GM19240 (cell line): Measurements from ENCODE around the gene FIZ1.
"Not testable (repeated sequence)": the region's sequence is repeated elsewhere in the genome, so short reads cannot be mapped to it uniquely, and the experiment has no call there.

Experiments
- DNase-seq: peaks from one replicate; pipeline ENCODE4 v3.0.0; 2011; ENCODE audit warnings: low spot score; ENCODE audit not compliant: insufficient read length

The FIZ1 gene

DNA sequence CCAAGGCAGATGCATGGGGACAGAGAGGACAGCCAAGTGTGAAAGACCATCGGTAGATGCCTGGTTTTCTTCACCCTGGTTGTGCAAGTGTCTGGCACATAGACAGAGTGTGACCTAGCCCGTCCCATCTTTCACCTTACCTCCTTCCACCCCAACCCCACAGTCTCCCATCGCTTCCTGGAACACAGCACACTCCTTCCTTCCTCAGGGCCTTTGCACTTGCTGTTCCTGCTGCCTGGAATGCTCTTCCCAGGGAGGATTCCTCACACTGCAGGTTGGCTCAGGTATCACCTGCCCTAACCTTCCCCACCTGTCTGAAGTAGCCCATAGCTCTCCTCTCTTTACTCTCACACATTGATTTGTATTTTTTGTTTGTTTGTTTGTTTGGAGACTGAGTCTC, 3.0 kb downstream of the FIZ1 start:
- no peak for DNase-seq

DNA sequence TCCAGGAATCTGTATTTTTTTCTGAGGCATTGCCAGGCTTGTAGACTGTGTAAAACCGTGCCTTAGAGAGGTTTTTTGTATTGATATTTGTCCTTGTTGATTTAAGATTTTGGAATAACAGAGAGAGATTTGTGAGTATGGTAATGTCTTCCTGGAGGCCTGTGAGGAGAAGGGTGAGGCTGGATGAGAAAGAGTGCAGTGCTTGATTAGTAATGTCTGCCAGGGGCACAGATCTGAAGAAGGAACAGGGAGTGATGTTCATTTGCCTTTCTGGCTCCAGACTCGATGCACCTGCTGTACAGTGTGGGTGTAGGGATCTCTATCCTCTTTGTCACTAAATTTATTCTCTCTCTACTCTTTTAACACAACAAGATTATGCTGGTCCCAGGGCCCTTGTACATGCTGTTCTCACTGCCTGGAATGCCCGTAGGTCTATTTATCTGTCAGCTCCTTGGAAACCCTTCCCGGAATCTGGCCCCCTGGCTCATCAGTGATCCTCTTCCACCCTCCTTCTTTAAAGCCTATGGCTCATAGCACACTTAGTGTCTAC, 4.2 kb downstream of the FIZ1 start:
- no peak for DNase-seq

DNA sequence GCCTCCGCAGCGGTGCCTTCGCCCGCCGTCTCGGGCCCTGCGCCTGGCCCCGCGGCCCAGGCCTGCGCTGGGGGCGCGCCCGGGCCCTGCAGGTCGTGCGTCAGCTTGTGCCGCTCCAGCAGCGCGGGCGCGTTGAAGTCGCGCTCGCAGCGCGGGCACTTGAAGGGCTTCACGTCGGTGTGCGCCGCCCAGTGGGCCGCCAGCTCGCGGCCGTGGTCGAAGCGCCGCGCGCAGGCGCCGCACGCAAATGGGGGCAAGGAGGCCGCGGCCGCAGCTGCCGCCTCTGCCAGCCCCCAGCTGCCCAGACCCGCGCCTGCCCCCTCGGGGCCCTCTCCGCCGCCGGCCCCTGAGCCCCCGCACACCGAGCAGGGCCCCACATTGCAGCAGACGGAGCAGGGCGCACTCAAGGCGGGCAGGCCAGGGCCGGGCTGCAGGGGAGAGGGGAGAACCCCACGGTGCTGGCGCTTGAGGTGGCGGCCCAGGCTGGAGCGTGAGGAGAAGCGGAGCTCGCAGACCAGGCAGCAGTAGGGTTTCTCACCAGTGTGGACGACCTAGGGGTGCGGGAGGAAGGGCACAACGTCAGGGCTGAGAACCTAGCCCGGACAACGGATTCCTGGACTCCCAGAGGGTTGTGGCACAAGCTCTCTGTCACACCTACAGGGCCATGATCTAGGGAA, 6.1 kb downstream of the FIZ1 start:
- no peak for DNase-seq

DNA sequence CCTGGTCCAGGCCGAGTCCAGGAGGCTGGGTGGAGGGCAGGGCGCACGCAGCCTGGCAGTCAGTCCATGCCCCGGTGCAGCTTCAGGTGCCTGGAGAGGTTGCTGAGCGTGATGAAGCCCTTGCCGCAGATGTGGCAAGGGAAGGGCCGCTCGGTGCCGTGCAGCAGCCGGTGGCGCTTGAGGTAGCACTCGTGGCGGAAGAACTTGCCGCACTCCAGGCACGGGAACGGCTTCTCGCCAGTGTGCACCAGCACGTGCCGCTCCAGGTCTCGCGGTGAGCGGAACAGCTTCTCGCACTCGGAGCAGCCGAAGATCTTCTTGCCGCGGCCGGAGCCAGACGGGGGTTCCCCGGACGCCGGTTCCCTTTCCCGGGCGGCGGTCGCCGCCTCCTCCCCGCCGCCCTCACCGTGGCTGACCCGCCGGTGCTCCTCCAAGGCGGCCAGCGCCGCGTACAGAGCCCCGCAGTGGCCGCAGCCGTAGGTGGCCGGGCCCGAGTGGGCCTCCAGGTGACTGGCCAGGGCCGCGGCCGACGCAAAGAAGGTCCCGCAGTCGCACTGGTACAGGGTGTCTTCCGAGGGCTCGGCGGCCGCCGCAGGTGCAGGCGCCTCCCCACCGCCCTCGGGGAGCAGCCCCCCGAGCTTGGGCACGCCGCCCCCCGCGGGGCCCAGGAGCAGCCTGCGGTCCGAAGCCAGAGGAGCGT, 6.8 kb downstream of the FIZ1 start:
- DNase-seq, result no peak

DNA sequence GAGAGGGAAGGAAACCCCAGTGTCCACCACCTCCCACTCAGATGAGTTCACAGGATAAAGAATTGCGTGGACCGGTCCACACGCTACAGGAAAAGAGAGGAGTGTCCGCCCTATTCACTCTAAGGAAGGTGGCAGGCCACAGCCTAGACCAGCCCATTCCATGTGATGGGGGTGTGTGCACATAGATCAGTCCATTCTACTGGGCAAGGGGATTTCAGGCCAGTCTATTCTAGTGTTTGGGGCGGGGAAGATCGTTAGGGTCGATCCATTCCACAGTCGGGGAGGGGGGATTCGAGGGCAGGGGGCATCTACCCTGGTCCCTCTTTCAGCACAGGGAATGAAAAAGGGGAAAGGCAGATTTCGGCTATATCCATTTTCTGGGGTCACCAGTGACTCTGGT, 7.8 kb downstream of the FIZ1 start:
- no peak for DNase-seq

DNA sequence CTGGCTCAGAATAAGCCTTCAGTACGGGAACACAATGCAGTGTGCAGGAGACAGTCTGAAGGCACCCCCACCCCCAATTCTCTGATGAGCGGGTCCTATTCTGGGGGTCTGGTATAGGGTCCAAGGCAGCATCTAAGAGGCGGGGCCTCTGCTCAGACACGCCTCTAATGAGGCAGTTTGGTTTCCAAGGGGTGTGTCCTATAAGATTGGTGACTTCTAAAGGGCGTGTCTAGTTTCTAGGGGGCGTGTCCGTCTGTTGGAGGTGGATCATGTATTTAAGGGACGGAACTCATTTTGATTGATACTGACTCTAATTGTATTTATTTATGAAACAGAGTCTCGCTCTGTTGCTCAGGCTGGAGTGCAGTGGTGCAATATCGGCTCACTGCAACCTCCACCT, 8.7 kb downstream of the FIZ1 start:
- DNase-seq, result no peak

DNA sequence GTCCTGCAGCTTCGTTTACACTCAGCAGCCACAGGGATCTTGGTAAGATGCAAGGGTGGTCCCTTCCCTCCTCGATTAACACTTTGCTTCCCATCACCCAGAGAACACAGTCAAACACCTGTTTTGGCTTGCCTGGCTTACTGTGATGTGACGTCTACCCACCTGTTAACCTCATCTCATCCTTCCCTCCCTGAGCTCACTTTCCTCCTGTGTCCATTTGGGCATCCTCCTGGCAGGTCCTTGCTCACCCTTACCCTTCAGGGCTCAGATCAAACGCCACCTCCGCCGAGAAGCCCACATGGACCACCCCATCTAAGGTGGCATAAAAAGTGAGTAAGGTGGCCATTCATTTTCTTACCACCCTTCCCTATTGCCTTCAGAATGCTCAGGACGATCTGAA, 9.2 kb downstream of the FIZ1 start:
- no peak for DNase-seq

DNA sequence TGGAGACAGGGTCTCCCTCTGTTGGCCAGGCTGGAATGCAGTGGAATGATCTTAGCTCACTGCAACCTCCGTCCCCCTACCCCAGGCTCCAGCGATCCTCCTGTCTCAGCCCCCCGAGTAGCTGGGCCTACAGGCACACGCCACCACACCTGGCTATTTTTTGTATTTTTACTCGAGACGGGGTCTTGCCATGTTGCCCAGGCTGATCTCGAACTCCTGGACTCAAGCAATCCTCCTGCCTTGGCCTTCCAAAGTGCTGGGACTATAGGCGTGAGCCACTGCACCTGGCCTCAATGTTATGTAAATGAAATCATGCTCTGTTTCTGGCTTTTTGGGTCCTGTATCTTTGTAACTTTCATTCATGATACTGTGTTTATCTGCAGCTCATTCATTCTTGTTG, 10.6 kb downstream of the FIZ1 start:
- no peak for DNase-seq

DNA sequence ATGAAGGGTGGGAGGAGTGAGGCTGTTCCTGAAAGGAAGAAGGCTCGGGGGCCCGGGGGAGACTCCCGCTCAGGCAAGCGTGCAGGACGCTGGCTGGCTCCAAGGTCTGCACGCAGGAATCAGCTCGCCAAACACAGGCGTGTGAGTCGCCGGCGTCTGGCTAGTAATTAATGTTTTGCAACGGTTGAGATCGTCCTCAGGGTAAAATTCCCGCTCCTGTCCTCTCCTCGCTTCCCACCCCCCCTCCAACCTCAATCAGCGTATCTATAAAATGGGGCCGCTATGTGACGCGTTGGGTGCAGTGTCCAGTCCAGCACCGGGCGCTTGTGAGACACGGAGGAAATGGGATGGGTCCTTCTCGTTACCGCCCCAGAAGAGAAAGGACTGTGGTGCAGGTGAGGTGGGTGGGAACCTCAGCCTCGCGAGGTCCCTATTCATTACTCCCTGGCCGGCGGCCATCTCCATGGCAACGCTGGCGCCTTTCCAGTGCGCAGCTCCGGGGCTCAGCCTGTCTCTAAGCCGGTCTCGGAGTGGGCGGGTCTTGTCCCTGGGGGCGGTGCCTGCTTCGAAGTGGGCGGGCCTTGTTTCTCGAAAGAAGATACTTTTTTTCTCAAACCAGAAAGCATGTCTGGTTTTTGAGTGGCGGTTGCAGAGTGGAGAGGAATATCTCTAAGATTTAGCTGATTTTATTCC, 12.2 kb downstream of the FIZ1 start:
- DNase-seq, result peak; percentile 98

DNA sequence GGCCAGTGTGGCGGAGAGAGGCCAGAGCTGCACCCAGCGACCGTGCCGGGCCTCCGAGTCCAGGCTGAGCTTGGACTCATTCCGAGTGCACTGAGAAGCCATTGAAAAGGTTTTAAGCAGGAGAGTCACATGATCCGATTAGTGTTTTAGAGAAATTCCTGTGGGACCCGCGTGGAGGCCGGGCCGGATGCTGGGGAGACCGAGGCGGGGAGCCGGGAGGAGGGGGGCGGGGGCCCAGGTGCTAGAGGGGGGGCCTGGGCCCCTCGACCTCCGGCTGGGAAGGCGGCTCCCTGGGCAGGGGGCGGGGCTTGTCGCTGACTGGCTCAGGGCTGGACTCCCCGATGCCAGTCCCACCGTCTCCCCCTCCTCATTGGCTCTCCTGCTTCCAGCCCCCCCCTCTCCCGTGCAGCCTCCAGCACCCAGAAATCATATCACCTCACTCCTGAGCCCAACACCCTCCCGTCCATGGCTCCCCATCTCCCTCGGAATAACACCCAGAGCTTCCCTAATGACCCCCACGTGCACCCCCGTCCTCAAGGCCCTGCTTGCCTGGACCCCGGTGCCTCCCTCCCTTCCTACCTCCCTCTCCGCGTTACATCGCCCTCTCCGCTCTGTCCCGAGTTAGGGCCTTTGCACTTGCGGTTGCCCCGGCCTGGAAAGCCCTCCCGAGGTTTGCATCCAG, 13.5 kb downstream of the FIZ1 start:
- no peak for DNase-seq

DNA sequence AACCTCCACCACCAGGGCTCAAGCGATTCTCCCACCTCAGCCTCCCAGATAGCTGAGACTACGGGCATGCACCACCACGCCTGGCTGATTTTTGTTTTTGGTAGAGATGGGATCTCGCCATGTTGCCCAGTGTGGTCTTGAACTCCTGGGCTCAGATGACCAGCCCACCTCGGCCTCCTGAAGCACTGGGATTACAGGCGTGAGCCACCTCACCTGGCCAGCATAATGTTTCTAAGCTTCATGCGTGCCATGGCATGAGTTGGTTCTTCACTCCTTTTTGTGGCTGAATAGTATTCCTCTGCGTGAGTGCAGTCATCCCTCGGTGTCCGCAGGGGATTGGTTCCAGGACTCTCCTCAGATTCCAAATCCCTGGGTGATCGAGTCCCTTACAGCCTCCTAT, 14.4 kb downstream of the FIZ1 start:
- no peak for DNase-seq

DNA sequence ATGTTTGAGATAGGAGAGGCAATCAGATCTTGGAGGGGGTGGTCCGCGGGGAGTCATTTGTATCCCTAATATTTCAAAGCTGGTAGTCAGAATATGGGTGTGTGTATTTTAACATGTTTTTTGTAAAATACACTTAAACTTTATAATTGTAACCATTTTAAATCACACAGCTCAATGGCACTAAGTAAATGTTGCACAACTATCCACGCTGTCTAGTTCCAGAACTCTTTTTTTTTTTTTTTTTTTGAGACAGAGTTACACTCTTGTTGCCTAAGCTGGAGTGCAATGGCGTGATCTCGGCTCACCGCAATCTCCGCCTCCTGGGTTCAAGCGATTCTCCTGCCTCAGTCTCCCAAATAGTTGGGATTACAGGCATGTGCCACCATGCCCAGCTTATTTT, 15.4 kb downstream of the FIZ1 start:
- not testable (repeated sequence) for DNase-seq

DNA sequence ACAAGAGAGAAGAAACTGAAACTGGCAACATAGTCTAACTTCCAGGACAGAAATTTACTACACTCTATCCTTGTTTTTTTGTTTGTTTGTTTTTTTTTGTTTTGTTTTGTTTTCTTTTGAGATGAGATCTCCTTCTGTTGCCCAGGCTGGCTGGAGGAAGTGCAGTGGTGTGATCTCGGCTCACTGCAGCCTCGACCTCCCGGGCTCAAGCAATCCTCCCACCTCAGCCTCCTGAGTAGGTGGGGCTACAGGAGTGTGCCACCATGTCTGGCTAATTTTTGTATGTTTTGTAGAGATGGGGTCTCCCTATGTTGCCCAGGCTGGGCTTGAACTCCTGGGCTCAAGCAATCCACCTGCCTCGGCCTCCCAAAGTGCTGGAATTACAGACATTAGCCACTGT, 17.0 kb downstream of the FIZ1 start:
- DNase-seq, result not testable (repeated sequence)

DNA sequence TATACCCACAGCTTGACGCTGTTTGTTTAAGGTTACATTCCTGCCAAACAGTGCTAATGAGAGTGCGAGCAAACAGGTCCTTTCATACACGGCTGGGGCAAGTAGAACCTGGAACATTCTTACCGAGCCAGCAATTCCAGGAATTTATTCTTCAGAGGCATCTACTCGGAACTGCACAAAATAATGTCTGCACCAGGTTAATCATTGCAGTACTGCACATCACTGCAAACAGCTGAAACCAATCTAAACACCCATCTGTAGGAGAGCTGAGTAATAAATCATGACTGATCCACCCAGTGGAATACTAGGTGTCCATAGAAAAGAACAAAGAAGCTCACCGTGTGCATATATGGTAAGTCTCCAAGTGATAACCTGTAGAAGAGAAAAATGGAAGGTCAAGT, 17.5 kb downstream of the FIZ1 start:
- DNase-seq, result no peak

DNA sequence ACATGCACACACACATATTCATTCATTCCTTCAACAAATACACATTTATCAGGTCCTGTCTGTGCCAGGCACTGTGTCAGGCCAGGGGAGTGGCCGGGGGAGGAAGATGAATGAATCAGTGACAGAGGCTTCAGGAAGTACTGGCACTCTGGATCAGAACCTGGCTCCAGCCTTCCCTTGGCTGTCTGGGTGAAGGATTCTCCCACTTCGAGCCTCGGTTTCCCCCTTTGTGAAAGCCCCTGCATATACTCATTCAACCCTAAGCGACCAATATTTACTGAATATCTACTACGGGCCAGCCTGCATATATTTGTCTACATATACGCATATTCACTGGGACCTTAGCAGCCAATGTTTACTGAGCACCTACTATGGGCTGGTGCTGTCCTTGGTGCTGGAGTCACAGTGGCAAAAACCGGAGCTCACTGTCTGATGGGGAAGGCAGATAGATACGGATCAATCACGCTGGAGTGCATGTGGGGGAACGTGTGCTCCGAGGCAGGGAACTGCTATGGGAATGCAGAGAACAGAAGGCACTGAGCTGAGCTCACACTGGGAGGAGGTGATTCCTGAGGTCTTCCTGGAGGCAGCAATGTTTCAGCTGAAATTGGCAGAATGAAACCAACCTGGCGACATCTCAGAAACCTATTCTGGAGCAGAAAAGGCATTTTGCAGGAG, 18.0 kb downstream of the FIZ1 start:
- DNase-seq, result no peak

DNA sequence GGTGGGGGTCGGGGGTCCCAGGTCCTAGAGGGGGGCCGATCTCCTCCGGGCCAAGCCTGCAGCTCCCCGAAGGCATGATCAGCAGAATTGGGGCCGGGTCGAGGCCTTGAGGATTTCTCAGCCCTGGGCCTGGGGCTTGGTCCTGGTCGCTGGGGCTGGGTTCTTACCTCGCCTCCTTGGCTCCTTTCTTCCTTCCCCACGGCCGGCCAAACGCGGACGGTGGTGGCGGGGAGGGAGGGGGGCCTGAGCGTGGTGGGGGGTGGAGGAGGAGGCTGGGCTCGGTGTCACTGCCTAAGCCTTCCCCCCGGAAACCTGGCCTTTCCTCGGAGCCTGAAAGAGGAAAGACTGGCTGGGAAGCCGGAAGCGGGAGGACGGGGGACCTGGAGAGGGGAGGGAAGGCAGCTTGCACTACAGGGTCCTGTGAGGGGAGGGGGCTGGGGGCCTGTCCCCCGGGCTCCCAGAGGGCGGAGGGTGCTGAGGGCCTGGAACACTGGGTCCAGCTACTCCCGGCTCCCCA, 18.6 kb downstream of the FIZ1 start, which contains the start of gene ZNF579:
TSS of gene ZNF579 (minus strand) at position 221 of the 517 bp plus-strand sequence. CDS start 1,209 bp downstream, outside the sequence.
- DNase-seq, result peak; percentile 90

DNA sequence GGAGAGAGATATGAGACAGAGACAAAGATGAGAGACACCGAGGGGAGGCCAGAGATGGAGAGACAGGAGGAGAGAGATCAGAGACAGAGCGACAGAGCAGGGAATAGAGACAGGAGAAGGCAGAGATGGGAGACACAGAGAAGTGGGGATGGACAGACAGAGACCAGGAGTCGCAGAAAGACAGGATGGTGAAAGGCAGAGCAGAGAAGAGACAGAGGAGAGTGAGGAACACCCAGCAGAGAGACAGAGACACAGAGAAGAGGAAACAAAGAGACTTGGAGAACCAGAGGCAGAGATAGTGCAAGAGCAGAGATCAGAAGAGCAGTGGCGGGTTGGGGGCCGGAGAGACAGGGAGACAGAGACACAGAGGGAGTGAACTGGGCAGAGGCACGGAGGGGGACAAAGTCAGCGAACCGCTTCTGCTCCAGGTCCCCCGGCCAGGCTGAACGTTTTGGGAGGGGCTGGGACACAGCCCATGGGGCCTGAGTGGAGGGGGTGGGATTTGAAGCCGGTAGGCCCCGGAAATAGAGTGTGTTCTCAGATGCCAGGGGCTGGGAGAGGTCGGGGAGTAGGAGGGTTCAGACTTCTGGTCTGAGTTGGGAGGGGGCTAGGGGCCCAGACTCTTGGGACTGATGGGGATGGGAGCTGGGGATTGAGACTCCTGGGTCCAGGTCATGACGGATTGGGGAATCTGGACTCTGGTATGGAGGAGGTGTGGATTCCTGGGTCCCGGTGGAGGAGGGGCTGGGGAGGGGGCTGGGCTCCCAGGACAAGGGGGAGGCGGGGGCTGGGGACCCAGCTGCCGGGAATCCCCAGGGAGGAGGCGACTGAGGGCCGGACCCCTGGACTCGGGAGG, 19.3 kb downstream of the FIZ1 start:
- peak; percentile 30 for DNase-seq

DNA sequence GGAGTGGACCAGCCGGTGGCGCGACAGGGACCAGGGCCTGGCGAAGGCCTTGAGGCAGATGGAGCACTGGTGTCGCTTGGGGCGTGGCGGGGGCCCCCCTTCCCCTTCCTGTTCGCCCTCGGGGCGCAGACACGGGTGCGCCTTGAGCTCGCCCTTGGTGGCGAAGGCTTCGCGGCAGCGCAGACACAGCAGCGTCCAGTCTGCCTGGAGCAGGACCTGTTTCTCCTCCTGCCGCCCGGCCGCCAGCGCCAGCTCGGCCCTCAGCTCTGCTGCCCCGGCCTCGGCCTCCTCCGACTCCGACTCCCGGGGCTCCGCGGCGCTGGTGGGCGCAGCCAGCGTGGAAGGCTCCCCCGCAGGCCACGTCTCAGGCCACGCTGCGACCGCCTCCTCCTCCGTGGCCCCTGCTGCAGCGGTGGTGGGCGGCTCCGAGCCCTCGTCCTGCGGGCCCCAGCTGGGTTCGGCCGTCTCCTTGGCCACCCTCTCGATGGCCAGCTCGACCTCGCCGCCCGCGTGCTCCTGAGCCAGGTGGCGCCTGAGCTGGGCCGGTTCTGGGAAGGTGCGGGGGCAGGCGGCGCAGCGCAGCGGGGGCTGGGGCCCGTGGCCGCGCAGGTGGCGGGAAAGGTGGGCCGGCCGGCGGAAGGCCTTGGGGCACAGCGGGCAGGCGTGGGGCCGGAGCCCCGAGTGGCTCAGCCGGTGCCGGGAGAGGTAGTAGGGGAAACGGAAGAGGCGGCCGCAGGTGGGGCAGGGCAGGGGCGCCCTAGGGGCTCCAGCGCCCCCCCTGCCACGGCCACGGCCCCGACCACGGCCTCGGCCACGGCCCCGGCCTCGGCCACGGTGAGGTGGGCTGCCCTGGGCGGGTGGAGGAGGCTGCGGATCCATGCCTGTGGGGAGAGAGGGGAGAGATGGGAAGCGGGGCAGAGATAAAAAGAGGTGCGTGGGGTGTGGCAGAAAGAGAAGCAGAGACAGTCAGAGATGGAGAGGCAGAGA, 20.3 kb downstream of the FIZ1 start:
- DNase-seq, result no peak
